GM21528 (cell line): ENCODE results near the gene KCTD4.
"Not testable (repeated sequence)": the region's sequence is repeated elsewhere in the genome, so short reads cannot be mapped to it uniquely, and the experiment has no call there.

ENCODE experiments used
- ATAC-seq: cut with Tn5 transposase; IDR thresholded peaks from one replicate; pipeline ENCODE4 v1.9.1; 2021; ENCODE audit warnings: mild to moderate bottlenecking, moderate library complexity; ENCODE audit not compliant: unreplicated experiment, low FRiP score

The KCTD4 gene

DNA sequence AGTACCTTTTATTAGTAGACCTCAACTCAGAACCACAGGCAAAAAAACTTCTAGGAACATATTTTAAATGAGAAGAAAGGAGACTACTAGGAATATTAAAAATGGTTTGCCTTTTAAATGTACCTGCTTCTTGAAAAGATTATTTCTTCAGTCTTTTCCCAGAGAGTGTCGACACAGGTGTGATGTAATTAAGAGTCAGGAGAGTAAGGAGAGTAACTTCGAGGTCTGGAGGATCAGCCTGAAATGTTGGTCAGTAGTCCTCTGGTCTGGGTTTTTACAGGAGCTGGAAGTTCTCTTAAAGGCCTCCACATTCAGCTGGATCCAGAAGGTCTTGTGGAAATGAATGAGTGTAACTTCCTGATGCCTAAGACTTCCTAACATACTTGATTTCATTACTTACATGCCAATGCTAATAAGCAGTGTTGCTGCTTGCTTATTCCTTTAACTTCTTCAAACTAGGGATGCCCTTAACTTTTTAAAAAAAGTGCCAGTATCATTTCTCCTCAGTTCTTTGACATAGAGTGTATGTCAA lies at the start of gene KCTD4:
Gene KCTD4, minus strand, starts transcription at position 345 of the 532 bp plus-strand sequence. CDS start 6,478 bp downstream, outside the sequence.
- ATAC-seq, result no peak

DNA sequence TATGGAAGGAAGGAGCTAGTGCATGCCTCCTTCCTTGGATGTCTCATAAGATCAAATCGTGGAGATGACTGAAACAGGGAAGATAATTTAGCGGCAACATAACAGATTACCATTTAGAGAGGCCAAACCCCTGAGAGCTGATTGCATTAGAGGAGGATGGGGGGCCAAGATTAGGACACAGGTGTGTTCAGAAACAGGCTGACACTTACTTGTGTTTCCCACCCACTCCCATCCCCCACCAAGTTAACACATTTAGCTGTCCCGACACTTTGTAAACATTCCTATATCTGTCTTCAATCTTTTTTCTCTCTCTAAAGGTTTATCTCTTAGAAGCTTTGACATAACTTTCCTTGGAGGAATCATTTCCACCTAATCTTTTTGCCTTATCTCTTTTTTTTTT lies 48.8 kb upstream of the KCTD4 start:
- no peak for ATAC-seq

GRCh38 chr13:45244736-45245135 lies 43.9 kb upstream of the KCTD4 start:
- not testable (repeated sequence) for ATAC-seq

- no peak for ATAC-seq
Measured at GRCh38 chr13:45243077-45243476, 42.2 kb upstream of the KCTD4 start.

- no peak for ATAC-seq
Measured at GRCh38 chr13:45242524-45242923, 41.7 kb upstream of the KCTD4 start.

DNA sequence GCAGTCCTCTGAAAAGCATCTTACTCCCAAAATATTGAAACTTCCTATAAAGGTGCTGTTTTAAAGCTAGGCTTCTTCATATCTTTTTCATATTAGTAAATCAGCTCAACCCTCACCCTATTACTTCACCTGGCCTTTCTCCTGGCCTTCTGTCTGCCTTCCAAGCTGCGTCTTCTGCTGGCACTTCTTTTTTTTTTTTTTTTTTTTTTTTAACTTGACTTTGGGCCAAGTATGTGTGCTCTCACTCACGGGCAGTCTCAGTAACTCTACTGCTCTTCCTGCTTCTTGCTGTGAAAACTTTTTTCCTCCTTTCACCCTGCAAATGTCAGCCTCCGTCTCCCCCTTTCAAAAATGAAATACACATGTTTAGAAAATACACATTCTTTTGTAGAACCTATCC lies 41.2 kb upstream of the KCTD4 start:
- no peak for ATAC-seq

DNA sequence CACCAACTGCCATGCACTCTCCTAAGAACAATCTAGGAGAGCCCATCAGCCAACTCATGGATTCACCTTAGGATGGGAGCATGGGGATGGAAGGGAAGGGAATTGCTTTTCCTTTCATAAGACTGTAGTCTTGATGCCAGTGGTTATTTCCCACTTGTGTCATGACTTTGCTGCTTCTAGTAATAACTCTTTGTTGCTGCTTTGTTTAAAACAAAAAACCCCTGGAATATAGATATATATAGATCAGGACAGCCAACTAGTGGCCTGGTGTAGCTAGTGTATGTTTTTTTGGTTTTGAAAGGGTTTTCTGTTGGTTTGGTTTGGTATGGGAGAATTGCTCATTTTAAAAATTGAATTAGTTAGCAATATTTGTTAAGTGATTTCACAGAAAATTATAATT lies 39.3 kb upstream of the KCTD4 start:
- no peak for ATAC-seq

GRCh38 chr13:45238945-45239795 lies 38.3 kb upstream of the KCTD4 start:
- ATAC-seq, result no peak

GRCh38 chr13:45232591-45232990 lies 31.7 kb upstream of the KCTD4 start:
- ATAC-seq, result no peak

GRCh38 chr13:45231722-45232121 lies 30.9 kb upstream of the KCTD4 start:
- no peak for ATAC-seq

DNA sequence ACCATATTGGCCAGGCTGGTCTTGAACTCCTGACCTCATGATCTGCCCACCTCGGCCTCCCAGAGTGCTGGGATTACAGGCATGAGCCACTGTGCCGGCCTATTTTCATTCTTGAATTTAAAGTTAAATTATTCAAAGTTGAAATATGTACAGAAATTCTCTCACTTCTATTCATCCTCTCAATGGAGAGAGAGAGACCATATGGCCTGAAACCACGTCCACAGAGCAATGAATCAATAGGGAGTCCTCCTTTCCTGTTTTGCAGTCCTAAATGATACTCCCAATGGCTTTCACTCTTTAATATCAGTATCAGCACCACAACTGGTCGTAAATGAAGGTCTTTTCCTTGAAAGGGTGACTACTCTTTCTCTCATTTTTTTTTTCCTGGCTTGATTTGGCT lies 30.5 kb upstream of the KCTD4 start:
- no peak for ATAC-seq

GRCh38 chr13:45229172-45229571 lies 28.3 kb upstream of the KCTD4 start:
- no peak for ATAC-seq

DNA sequence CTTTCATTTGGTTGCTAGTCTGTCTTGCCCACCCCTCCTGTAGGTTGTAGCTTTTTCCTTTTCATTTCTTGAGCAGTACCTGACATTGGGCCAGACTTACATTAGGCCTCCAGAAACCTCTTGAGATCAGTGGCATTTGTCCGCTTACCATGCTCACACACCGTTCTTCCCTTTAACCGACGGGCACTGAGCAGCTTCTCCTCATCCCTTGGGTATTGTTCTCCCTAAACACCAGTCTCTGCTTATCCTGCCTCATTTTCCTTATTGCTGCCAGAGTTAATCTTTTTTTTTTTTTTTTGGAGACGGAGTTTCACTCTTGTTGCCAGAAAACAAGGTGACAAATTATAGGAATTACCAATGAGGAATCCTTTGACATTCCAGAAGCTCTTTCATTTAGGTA lies 27.2 kb upstream of the KCTD4 start:
- ATAC-seq, result no peak

DNA sequence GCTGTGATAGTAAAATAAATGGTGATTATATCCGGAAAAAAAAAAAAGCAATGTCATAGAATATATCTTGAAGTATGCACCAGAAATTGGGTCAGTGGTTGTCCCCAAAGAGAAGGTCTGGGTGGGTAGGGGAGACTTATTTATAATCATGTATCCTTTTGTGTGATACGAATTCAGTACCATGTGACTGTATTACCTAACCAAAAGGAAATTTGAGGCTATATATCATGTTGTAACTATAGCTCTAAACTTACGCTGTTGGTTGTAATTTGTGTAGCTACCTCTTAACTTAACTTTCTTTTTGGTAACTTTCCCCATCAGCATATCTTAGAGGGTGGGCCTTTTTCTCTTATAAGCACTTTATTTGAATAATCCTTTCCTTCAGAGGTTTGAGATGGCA lies 25.2 kb upstream of the KCTD4 start:
- no peak for ATAC-seq

- no peak for ATAC-seq
Measured at GRCh38 chr13:45225370-45225769, 24.5 kb upstream of the KCTD4 start.

- no peak for ATAC-seq
Measured at GRCh38 chr13:45224176-45224575, 23.3 kb upstream of the KCTD4 start.

- no peak for ATAC-seq
Measured at GRCh38 chr13:45222919-45223318, 22.1 kb upstream of the KCTD4 start.

GRCh38 chr13:45222516-45222915 lies 21.7 kb upstream of the KCTD4 start:
- no peak for ATAC-seq

GRCh38 chr13:45220403-45220802 lies 19.6 kb upstream of the KCTD4 start:
- ATAC-seq, result no peak

- ATAC-seq, result no peak
Measured at GRCh38 chr13:45219938-45220375, 19.1 kb upstream of the KCTD4 start.

DNA sequence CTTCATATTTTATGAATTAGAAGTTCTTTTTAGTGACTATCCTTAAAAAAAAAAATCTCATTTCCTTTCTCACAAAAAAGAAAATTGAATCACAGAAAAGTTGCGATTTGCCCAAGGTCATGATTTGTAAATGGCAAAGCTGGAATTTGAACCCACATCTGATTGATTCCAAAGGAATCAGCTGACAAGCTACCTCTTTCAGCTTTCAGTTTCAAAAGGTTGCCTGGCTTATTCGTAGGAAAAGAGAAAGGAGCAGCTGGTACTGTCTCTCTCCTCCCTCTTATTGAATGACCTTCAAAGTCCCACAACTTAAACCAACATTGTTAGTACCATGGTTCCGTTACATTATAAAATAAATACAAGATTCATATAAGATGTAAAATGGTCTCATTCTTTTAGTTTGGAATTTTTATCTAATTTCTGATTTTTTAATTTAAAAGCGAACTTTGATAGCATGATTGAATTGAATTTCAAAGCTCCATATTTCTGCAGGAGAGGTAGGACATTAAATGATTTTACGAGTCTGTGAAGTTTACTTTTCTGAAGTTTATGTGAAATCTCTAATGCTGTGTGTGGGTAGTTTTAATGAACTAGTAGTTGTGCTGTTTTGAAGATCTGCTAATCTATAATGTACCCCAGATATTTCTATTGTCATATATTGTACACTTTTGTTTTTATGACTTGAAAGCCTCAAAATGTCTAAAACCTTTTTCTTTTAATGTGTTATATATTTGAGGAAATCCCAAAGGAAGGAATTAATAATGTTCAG lies 18.5 kb upstream of the KCTD4 start:
- ATAC-seq, result no peak
